A549 (cell line): ENCODE data around the gene FOXP1. TPM values are rescaled to one million over a fixed set of nuclear protein-coding genes. Genes with fewer than 3 reads are reported as not detected.

Source experiments
- ATAC-seq, 2 experiments: fragments of 200-7000 bp in 1 of 2; fragments of >200 bp in 1 of 2; cut with Nextera tagmentation in 1 of 2; cut with Tn5 transposase in 1 of 2; 3 replicates each; pipeline versions ENCODE4 v1.8.0 to v1.9.1; 2018 to 2020; ENCODE audit warnings: mild to moderate bottlenecking in 1 of 2, moderate library complexity in 1 of 2
- CTCF ChIA-PET: fragments of 300-600 bp; sonication (Branson Sonifier 250); formaldehyde crosslinking; extraction: SDS; loops from one replicate; lab custom pipeline; 2021; ENCODE audit warnings: antibody characterized with exemption, inconsistent platforms; lab: Yijun Ruan, JAX
- POLR2A ChIA-PET: fragments of 350-600 bp; formaldehyde crosslinking; extraction: SDS; loops from one replicate; lab custom pipeline; 2021; ENCODE audit warnings: antibody characterized with exemption, inconsistent platforms; lab: Yijun Ruan, JAX
- DNase-seq, 2 experiments: peaks; one replicate each; pipeline versions ENCODE4 v3.0.0 to v3.0.0-alpha.2; 2011 to 2016; ENCODE audit warnings: low read depth in 1 of 2, low spot score in 1 of 2
- FAIRE-seq: peaks from 2 replicates; lab custom pipeline; 2011; peaks lifted over from hg19 to GRCh38; lab: Jason Lieb, UNC
- H3K27ac ChIP-seq, 2 experiments: fragments of >200 bp; sonication (Bioruptor Twin); formaldehyde crosslinking; 3 replicates each; pipeline ENCODE4 v1.5.1; 2016 to 2017
- H3K4me1 ChIP-seq: fragments of >200 bp; sonication (Bioruptor Twin); formaldehyde crosslinking; 3 replicates; pipeline ENCODE4 v1.6.1; 2016
- H3K4me2 ChIP-seq: fragments of >200 bp; sonication (Bioruptor Twin); formaldehyde crosslinking; 3 replicates; pipeline ENCODE4 v1.6.1; 2016
- H3K4me3 ChIP-seq: fragments of >200 bp; sonication (Bioruptor Twin); formaldehyde crosslinking; 3 replicates; pipeline ENCODE4 v1.5.1; 2016
- H3K9me3 ChIP-seq: fragments of >200 bp; sonication (Bioruptor Twin); formaldehyde crosslinking; 3 replicates; pipeline ENCODE4 v1.6.1; 2016
- ATOH8 ChIP-seq: fragments of 250-450 bp; sonication (Bioruptor Pico); IDR thresholded peaks from 2 replicates; pipeline ENCODE4 v1.5.0; 2020; ENCODE audit warnings: low read depth, mild to moderate bottlenecking, moderate library complexity
- BHLHE40 ChIP-seq: IDR thresholded peaks from 2 replicates; pipeline ENCODE4 v1.6.1; 2012; ENCODE audit warnings: low read depth, low read length, inconsistent platforms
- CBX2 ChIP-seq: fragments of 200-600 bp; sonication (generic); IDR thresholded peaks from 2 replicates; pipeline ENCODE4 v1.6.1; 2016; ENCODE audit warnings: low read depth, mild to moderate bottlenecking, borderline replicate concordance
- CHD2 ChIP-seq: fragments of 150-350 bp; IDR thresholded peaks from 2 replicates; pipeline ENCODE4 v1.6.1; 2014; ENCODE audit warnings: low read length; ENCODE audit not compliant: partially characterized antibody
- EHF ChIP-seq: fragments of 250-450 bp; sonication (Bioruptor Pico); IDR thresholded peaks from 2 replicates; pipeline ENCODE4 v1.5.0; 2020; ENCODE audit warnings: mild to moderate bottlenecking
- EP300 ChIP-seq, 2 experiments: fragments of >200 bp; sonication (Bioruptor Twin); formaldehyde crosslinking; IDR thresholded peaks; 2 replicates in 1 of 2; 3 replicates in 1 of 2; pipeline ENCODE4 v1.6.1; 2016 to 2017
- FOXS1 ChIP-seq: fragments of 250-450 bp; sonication (Bioruptor Pico); IDR thresholded peaks from 2 replicates; pipeline ENCODE4 v1.5.0; 2020; ENCODE audit warnings: mild to moderate bottlenecking, moderate library complexity
- GATA3 ChIP-seq: IDR thresholded peaks from 2 replicates; pipeline ENCODE4 v1.6.1; 2012; ENCODE audit warnings: borderline replicate concordance
- HES2 ChIP-seq: fragments of >200 bp; sonication (Bioruptor Twin); formaldehyde crosslinking; IDR thresholded peaks from 2 replicates; pipeline ENCODE4 v1.6.1; 2016
- HOXA7 ChIP-seq: fragments of 250-450 bp; sonication (Bioruptor Pico); IDR thresholded peaks from 2 replicates; pipeline ENCODE4 v1.5.0; 2020; ENCODE audit warnings: mild to moderate bottlenecking, moderate library complexity
- JUN ChIP-seq, 2 experiments: fragments of >200 bp; sonication (Bioruptor Twin); formaldehyde crosslinking; IDR thresholded peaks; 2 replicates in 1 of 2; 3 replicates in 1 of 2; pipeline ENCODE4 v1.6.1; 2016 to 2017
- KDM1A ChIP-seq: fragments of 200-600 bp; sonication (generic); IDR thresholded peaks from 2 replicates; pipeline ENCODE4 v1.6.1; 2016; ENCODE audit warnings: low read depth, mild to moderate bottlenecking
- KDM5A ChIP-seq: fragments of 200-600 bp; sonication (generic); IDR thresholded peaks from 2 replicates; pipeline ENCODE4 v1.6.1; 2016; ENCODE audit warnings: antibody characterized with exemption, mild to moderate bottlenecking
- MAFK ChIP-seq: fragments of 450-650 bp; IDR thresholded peaks from 2 replicates; pipeline ENCODE4 v1.6.1; 2014; ENCODE audit not compliant: partially characterized antibody
- MAX ChIP-seq: IDR thresholded peaks from 2 replicates; pipeline ENCODE4 v1.6.1; 2012
- NFE2L2 ChIP-seq: fragments of 150-350 bp; conservative IDR thresholded peaks from 2 replicates; pipeline ENCODE4 v1.6.1; 2014; ENCODE audit warnings: low read length
- NPAS2 ChIP-seq: fragments of 250-450 bp; sonication (Bioruptor Pico); IDR thresholded peaks from 2 replicates; pipeline ENCODE4 v1.8.0; 2022; ENCODE audit warnings: mild to moderate bottlenecking, moderate library complexity, borderline replicate concordance
- SMC3 ChIP-seq: fragments of >200 bp; sonication (Bioruptor Twin); formaldehyde crosslinking; IDR thresholded peaks from 3 replicates; pipeline ENCODE4 v1.6.1; 2018; ENCODE audit warnings: inconsistent platforms
- USF2 ChIP-seq: fragments of 450-650 bp; IDR thresholded peaks from 2 replicates; pipeline ENCODE4 v1.6.1; 2014; ENCODE audit warnings: antibody characterized with exemption
- WGBS: methylation state at CpG from one replicate; pipeline ENCODE4 v1.1.6; 2017; ENCODE audit errors: missing lambda C conversion rate; 5-methylcytosine and 5-hydroxymethylcytosine counted together
- polyA plus RNA-seq, 4 experiments: library from polyadenylated mRNA; depleted of rRNA in 3 of 4; stranded (reverse); fragments of >200 nt; fragmentation: RNase III in 1 of 4; extraction: RNeasy Plus Mini Kit Qiagen cat#74134 plus additional on column Dnase treatment in 1 of 4; gene quantifications; 2 replicates in 3 of 4; 3 replicates in 1 of 4; pipeline ENCODE4 v1.2.3, GENCODE V29; 2011 to 2017

The FOXP1 gene
- polyA plus RNA-seq, 2 of the 4 experiments (the other 2 are of a cell fraction): 12.8 to 13.9 TPM

- CTCF ChIA-PET: no interaction called here
- FAIRE-seq: no peak
- POLR2A ChIA-PET: no interaction called here
Measured at GRCh38 chr3:71391361-71391760, 192.2 kb downstream of the FOXP1 start.

GRCh38 chr3:71389911-71390573 lies 193.5 kb downstream of the FOXP1 start:
- peaks cover 28% of the 10 kb centered on the region for H3K4me1 ChIP-seq
- H3K4me2 ChIP-seq: peak overlapping the region; percentile 89
- POLR2A ChIA-PET: interaction anchor here (0.6 kb wide), 1 partner anchor 41 kb away, joined by 5 read pairs; no protein-coding TSS in a partner anchor
- TF ChIP-seq KDM1A: no peak
- no peak for TF ChIP-seq CBX2
- TF ChIP-seq BHLHE40: no peak
- peak; percentile 74 for TF ChIP-seq MAFK
- TF ChIP-seq NPAS2 (CRISPR knock-in tag): no peak
- no peak for TF ChIP-seq CHD2
- TF ChIP-seq HOXA7: no peak
- TF ChIP-seq SMC3: no peak
- no peak for TF ChIP-seq GATA3
- TF ChIP-seq MAX: 0 out of 2 replicates have a peak, but pooled peaks have one; percentile 31
- no peak for TF ChIP-seq USF2
- no peak for TF ChIP-seq HES2
- TF ChIP-seq JUN (IDR thresholded peaks at IDR 0.05): no peak
- no peak for TF ChIP-seq NFE2L2
- TF ChIP-seq, all 56 proteins: peak for 2
- H3K9me3 ChIP-seq: no peaks in the 10 kb centered on the region
- ATAC-seq: peak; percentile 64 to 79; a peak in 5 of 6 replicates
- H3K27ac ChIP-seq: peak overlapping the region; percentile 50 to 77; a peak in 5 of 6 replicates
- H3K4me3 ChIP-seq: no peak overlapping the region
- DNase-seq: peak in 1 of 2 experiments; percentile 41
- CTCF ChIA-PET: interaction anchor here (0.6 to 2.0 kb wide), 4 partner anchors 17 to 319 kb away, joined by 3 to 5 read pairs (median 3); no protein-coding TSS in a partner anchor
- FAIRE-seq: no peak
- WGBS: 10% methylated on average over 9 of the region's 9 CpGs

More at GRCh38 chr3:71391361-71391760, 192.2 kb downstream of the FOXP1 start:
- 88% methylated on average over 7 of the region's 7 CpGs for WGBS
- ATAC-seq (no peak), DNase-seq (no peak)
- H3K4me2 ChIP-seq: no peak overlapping the region
- TF ChIP-seq SMC3 (no peak), EHF (CRISPR knock-in tag) (no peak), MAX (no peak), ATOH8 (CRISPR knock-in tag) (no peak), FOXS1 (CRISPR knock-in tag) (no peak), NFE2L2 (no peak), EP300 (IDR thresholded peaks at IDR 0.05) (no peak), KDM5A (no peak), GATA3 (no peak)
- H3K4me3 ChIP-seq: no peak overlapping the region
- 0 out of 6 replicates have a peak overlapping the region, but pooled peaks of 1 of the 2 experiments have one; percentile 3 for H3K27ac ChIP-seq
- H3K4me1 ChIP-seq: peaks cover 42% of the 10 kb centered on the region
- H3K9me3 ChIP-seq: no peaks in the 10 kb centered on the region

- H3K27ac ChIP-seq: peak overlapping the region; percentile 17 to 36; a peak in 1 of 6 replicates
- DNase-seq (no peak), ATAC-seq (no peak), FAIRE-seq (no peak)
- peaks cover 32% of the 10 kb centered on the region for H3K4me1 ChIP-seq
- ChIA-PET POLR2A (no interaction called here), CTCF (interaction anchor here (1.0 to 2.0 kb wide), 3 partner anchors 16 to 197 kb away, joined by 3 to 5 read pairs (median 3); no protein-coding TSS in a partner anchor)
- no peaks in the 10 kb centered on the region for H3K9me3 ChIP-seq
- peak overlapping the region; percentile 89 for H3K4me2 ChIP-seq
- 83% methylated on average over 8 of the region's 10 CpGs for WGBS
- no peak for TF ChIP-seq HOXA7
- H3K4me3 ChIP-seq: no peak overlapping the region
Measured at GRCh38 chr3:71389191-71389590, 194.3 kb downstream of the FOXP1 start.
